ENCODE data around the gene GJD3.

GRCh38 chr17:40352237-40352778 lies 12.2 kb downstream of the GJD3 start:
- TF ChIP-seq, protein P1, sequence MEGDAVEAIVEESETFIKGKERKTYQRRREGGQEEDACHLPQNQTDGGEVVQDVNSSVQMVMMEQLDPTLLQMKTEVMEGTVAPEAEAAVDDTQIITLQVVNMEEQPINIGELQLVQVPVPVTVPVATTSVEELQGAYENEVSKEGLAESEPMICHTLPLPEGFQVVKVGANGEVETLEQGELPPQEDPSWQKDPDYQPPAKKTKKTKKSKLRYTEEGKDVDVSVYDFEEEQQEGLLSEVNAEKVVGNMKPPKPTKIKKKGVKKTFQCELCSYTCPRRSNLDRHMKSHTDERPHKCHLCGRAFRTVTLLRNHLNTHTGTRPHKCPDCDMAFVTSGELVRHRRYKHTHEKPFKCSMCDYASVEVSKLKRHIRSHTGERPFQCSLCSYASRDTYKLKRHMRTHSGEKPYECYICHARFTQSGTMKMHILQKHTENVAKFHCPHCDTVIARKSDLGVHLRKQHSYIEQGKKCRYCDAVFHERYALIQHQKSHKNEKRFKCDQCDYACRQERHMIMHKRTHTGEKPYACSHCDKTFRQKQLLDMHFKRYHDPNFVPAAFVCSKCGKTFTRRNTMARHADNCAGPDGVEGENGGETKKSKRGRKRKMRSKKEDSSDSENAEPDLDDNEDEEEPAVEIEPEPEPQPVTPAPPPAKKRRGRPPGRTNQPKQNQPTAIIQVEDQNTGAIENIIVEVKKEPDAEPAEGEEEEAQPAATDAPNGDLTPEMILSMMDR (IDR thresholded peaks at IDR 0.05): no peak
- no peak for TF ChIP-seq POLR2A (IDR thresholded peaks at IDR 0.05)

Data from uterus (tissue), 2 donors.